ENCODE results near the gene MSH5. TPM values are rescaled to one million over a fixed set of nuclear protein-coding genes. Genes with fewer than 3 reads are reported as not detected.
A peak's percentile ranks its signal among the peaks of the same experiment; 100 is the strongest.

MSH5 gene
- total RNA-seq, 1 donor from 2014 or later: 9.1 TPM

GRCh38 chr6:31713465-31713864 lies 26.3 kb upstream of the MSH5 start:
- DNase-seq: no peak

DNA sequence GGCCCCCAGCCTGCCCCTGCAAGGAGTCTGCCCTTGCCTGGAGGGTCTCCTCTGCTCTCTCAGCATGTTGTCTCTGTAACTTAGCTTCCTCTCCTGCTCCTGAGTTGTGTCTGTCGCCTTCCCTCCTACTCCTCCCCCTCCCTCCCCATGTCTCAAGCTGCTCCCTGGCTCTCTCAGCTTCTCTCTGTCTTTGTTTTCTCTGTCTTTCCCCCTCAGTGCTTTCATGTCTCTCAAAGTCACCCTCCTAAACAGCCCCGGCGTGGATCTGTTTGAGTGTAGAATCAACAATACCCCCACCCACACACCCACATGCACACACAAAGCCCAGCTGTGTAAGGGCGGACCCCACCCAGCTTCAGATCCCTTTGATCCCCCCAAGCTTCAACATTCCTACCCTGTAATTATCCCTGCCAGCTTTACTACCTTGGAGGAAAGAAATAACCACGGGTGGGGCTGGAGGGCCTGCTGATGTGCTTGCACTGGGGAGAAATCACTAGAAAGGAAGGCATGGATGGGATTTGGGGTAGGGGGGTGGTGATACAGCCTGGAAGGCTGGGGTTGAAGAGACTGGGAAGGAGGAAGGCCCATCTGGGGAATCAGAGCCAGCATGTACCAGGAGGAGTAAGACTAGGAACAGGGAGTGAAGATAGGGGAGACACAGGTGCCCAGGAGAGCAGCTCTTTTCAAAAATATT lies 25.7 kb upstream of the MSH5 start:
- no peak for DNase-seq

- no peak for DNase-seq
These were observed 24.5 kb upstream of the MSH5 start, which contains the start of gene LY6G6D for GRCh38 chr6:31715022-31715958. Gene LY6G6D, plus strand, starts transcription at chr6:31715348. Its CDS starts 8 bp downstream, at chr6:31715356.

GRCh38 chr6:31717499-31718222 lies 22.1 kb upstream of the MSH5 start:
- no peak for DNase-seq

DNA sequence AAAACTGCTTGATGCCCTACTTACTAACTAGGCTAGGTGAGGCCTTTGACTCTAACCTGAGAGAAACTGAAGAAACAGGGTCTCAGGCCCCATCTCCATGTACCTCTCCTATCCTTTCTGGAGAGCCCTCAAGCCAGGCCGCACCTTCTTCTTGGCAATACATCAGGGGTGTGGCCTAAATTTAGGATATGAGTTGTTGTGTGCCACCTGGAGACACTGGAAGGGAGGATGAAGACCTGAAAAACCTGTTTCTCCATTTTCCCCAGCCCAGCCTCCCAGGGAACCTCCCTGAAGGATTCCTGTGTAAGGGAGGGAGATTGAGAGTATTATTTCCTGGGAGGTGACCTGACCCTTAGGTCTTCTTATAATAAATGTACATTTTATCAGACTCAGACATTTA lies 21.5 kb upstream of the MSH5 start:
- DNase-seq: no peak

DNA sequence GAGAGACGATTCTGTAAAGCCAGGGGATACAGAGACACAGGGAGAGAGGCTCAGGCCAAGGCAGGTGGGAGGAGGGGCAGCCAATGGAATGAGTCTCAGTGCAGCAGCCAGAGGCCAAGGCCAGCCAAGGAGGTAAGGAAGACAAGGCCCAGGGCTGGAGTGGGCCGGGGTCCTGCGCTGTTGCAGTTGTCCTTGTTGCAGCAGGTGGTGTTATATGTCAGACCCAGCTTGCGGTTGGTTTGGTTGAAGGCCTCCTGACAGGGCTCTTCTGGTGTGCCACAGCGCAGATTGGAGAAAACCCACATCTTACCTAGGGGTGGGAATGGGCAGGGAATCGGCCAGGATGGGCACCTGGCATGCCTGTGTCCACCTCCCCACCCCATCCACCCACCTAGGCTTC lies 20.8 kb upstream of the MSH5 start:
- DNase-seq: no peak

DNA sequence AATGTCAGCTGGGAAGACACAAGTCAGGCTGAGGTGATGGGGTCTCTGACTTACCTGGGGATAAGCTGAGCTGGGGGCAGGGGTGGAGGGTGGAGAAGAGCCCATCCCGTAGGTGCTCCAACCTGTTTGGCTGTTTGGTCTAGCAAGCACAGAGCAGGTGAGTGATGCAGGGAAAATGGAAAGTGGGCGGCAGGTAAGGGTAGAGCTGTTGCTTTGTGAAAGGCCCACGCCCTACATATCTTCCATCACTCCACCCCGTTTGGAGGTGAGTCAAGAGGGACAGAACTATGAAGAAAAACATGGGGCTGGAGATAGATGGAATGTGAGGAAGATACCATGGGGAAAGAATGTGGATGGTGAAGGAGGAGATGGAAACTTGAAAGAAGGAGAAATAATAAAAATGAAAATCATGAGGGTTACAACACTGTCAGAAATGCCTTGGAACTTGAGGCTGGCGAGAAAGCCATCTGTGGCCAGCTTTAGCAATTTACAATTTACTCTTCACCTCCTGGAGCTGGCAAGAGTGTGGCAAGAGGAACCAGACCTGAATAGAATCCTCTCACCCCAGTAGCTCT lies 19.5 kb upstream of the MSH5 start:
- DNase-seq: no peak

DNA sequence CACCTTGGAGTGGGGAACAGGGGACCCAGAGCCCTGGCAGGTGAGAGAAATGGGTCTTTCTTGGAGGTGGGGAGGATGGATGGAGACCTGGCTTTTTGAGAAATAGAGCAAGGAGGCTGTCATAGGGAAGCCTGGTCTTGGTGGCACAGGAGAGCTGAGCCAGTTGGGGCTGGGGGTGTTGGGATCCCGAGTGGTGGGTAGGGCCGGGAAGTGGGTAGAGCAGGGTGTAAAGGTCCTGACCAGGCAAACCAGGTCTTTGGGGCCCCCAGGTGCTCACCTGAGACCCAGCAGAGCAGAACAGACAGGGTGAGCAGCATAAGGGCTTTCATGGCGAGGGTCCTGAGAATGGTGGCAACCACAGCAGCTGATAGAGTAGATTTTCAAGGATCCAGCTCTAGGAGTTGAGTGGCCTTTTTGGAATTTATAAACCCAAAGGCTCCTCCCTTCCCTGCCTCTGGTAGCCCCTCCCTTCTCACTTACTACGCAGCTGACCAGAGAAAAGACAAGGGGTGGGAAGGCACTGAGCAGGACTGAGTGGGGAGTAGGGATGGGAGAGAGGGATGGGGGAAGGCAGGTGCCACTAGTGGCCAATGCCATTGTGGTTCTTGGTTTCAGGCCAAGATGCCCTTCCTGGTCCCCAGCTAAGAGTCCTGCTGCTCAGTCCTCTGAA lies 18.3 kb upstream of the MSH5 start, which contains the start of gene LY6G6C:
LY6G6C (minus strand) TSS at position 396 of the 670 bp plus-strand sequence; CDS start at position 329, 67 bp downstream.
- no peak for DNase-seq

GRCh38 chr6:31722173-31722572 lies 17.6 kb upstream of the MSH5 start:
- DNase-seq: no peak

DNA sequence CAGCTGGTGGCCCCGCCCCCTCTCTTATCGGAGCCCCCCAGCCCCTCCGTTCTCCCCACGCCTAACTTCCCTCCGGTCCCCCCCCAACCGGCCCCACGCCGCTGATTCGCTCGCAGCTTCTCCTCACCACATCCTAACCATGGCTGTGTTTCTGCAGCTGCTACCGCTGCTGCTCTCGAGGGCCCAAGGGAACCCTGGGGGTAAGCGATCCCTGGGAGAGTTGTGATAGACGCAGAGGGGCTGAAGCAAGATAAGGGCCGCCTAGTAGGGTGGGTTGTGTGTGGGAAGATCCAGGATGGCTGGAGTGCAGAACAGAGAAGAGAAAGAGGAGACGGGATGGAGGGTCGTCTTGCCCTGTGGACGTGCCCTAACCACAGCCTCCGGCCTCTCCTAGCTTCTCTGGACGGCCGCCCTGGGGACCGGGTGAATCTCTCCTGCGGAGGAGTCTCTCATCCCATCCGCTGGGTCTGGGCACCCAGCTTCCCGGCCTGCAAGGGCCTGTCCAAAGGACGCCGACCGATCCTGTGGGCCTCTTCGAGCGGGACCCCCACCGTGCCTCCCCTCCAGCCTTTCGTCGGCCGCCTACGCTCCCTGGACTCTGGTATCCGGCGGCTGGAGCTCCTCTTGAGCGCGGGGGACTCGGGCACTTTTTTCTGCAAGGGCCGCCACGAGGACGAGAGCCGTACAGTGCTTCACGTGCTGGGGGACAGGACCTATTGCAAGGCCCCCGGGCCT lies 16.4 kb upstream of the MSH5 start, which contains the start of gene MPIG6B:
MPIG6B (plus strand) TSS at position 129 of the 735 bp plus-strand sequence; CDS start at position 140, 11 bp downstream.
- no peak for DNase-seq

- DNase-seq: no peak
These were observed 15.7 kb upstream of the MSH5 start for GRCh38 chr6:31723980-31724691.

- DNase-seq: no peak
These were observed 14.1 kb upstream of the MSH5 start for GRCh38 chr6:31725502-31726350.

DNA sequence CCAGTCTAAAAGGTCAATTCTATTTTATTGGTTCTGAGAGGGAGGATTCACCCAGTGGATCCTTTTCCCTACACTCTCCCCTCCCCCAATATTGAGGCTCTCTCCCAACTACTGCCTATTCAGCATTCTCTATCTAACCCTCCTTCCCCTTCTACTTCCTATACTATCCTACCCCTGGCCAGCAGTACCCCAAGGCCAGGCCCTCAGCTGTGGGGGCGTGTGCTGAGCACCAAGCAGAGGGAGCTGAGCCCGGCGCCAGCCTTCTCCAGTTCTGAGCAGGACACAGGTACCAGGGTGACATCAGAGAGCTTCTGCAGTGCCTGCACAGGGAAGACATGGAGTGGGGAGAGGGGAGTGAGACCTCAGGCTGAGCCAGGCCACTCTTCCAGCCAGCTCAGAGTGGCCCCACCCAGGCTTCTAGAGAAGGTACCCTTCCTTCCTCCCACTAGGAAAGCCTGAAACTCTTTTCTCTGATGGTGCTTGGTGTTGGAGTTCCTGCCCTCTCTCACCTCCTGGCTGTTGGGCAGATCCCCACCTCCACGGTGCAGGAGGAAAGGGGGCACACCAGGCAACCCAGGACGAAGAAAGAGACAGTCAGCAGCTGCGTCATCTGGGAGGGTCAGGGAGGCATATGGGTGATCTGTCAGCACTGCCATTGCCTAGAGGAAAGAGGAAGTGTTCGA lies 12.6 kb upstream of the MSH5 start:
- no peak for DNase-seq

DNA sequence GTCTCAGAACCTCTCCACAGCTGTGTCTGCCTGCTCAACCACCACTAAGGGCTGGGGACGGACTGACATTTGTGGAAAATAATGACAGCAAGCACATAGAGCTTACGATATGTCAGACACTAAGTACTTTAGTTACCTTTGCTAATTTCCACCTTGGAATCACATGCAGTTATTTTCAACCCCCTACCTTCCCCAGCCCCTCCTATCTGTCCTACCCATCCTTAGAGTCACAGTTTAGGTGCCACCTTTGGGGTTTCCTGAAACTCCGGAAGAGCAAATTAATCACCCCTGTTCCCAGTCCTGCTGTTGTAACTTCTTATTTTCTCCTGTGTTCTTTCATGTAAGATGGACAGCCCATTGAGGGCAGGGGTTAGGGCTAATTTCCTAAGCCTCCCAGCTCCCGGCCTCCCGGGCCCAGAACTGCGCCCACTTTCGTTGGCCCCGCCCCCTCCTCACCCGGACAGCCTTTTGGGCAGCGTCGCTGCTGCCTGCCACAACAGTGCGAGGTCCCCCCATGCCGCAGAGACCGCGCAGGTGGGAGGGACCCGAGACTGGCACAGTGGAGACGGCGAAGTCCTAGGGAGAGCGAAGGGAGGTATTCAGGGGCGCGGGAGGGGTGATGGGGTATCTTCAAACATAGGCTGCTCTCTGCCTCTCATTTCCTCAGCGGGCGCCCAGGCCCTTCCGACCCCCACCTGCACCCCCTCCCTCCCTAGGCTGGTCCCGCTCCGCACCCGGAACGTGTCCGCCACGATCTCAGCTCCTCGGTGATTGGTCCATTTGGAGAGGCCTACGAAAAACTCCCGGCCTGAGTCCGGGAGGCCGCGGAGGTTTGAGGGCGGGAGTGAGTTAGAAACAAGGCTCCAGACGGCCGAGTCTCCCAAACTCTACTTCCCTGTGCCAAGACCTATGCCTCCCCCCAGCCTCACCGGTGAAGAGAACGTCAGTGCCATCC lies 11.8 kb upstream of the MSH5 start:
- no peak for DNase-seq

DNA sequence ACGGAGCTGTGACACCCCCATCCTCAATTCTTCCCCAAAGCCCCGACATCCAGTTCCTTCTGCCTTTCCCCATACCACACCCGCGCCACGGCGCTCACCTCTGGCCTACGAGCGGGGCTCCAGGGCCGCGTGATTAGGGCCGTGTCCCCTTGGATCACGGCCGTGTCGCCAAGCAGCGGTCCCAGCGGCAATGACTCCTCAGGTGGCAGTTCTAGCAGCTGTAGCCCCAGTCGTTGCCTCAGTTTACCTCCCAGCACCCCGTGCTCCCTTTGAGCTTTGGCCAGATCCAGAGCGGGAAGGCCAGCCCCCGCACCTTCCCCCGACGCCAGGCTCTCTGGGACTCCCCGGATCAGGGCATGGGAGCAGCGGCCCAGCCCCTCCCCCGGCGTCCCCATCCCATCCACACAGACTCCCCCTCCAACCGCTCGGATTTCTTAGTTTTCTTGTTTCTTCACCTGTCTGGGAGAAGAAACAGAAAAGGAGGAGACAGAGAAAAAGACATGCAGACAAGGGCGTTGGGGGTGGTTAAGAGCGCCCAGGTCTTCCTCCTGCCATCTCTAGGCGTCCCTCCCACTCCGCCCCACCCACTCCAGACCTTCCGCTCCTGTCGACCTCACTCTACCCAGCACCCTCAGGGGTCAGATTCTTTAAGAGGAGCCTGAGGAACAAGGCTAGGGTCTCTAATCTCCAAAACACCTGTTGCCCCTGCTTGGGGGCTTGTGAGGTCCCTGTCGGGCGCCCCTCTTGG lies 10.9 kb upstream of the MSH5 start, which contains the start of gene DDAH2:
DDAH2 (minus strand) TSS at position 533 of the 748 bp plus-strand sequence; CDS start at position 395, 138 bp downstream.
- no peak for DNase-seq

DNA sequence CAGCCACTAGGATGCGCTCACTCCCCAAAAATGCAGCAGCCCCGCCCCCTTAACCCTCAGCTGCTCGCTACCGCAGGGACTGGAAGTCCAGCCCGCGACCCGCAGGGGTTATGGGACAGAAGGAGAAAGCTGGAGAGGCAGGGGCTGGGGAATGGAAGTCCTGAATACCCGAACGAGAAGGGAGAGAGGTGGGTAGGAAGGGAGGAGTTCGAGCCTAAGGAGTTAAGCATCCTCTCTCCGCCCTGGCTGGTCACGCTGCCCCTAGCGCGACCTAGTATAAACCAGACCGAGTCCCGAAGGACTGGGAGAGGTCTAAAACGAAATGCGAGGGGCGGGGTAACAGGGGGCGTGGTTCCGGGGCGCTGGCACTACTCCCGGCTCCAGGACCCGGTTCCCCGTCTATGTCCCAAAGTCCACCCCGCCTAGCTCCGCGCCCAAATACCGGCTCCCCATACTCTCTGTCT lies 10.3 kb upstream of the MSH5 start:
- peak; percentile 84 for DNase-seq
